IPS-18c (cell line): Measurements from ENCODE around the gene ANKRD60.

Source experiments
- H3K4me3 ChIP-seq: 2 replicates; pipeline ENCODE4 v1.7.0; 2013; ENCODE audit warnings: low read depth, mild to moderate bottlenecking, low read length, moderate library complexity; ENCODE audit not compliant: insufficient read depth
- H3K9me3 ChIP-seq: one replicate; pipeline ENCODE4 v1.6.1; 2013; ENCODE audit warnings: mild to moderate bottlenecking, low read length, moderate library complexity; ENCODE audit not compliant: control insufficient read depth, insufficient read depth

The ANKRD60 gene

DNA sequence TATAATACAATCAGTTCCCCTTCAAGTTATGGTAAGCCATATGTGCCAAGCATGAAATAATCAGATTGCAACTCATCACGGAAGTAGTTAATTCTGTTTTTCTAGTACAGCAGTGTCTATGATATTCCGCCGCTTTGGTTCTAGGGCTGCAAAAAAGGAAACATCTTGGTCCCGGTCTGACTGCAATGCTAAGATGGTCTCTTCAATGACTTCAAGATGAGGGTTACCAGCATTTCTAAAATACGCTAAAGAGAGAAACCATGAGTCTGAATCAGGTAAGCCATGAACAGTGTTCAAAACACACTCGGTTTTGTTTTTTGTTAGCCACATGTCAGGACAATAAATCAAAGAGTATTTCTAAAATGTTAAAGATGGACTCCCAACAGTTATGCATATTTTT, 3.2 kb upstream of the ANKRD60 start:
- Histone ChIP-seq H3K9me3 (peaks cover 3% of the 10 kb centered on the region), H3K4me3 (no peak overlapping the region)

GRCh38 chr20:58229198-58229798, 845 bp upstream of the ANKRD60 start:
- Histone ChIP-seq H3K4me3 (peak overlapping the region; percentile 58), H3K9me3 (peaks cover 3% of the 10 kb centered on the region)

DNA sequence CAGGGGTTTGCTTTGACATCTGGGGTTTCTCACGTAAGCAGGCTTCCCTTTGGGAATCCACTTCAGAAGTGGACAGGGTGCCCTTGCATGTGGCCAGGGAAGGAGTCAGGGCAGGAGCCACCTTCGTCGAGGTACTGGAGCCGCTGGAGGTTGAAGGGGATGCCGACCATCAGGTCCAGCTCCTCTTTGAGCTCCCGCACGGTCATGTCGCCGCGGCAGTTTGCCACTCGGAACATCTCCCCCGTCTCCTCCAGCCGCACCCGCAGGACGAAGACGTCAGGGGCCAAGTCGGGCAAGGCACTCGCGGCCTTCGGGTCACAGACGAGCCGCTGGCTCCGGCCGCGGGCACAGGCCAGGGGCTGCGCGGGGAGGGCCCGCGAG, 360 bp downstream of the ANKRD60 start:
- H3K9me3 ChIP-seq, result peaks cover 3% of the 10 kb centered on the region
- H3K4me3 ChIP-seq, result peak overlapping the region; percentile 49

DNA sequence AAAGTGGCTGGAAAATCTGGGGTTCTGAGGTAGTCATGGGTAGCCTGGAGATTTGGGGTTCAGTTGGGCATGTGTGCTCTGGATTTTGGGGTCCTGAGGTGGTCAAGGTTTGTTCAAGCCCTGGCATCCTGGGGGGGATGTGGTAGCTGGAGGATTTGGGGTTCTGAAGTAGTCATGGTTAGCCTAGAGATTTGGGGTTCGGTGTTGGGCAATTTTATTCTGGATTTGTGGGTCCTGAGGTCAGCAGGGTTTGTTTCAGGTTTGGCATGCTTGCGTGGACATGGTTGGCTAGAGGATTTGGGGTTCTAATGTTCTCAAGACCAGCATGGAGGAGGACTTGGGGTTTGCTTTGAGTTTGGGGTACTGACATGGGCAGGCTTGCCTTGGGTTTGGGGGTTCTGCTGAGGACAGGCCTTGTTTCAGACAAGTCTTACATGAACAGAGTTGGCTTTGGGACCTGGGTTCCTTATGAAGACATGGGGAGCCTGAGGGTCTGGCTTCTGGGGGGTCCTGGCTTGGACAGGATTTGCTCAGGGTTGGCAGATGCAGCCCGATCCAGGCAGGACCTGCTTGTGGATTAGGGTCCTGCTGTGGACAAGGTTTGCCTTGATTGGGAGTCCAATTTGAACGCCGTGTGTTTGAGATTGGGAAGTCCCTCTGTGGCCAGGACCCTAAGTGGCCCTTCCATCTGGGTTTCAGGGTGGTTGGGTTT, 906 bp downstream of the ANKRD60 start:
- peak overlapping the region; percentile 49 for H3K4me3 ChIP-seq
- H3K9me3 ChIP-seq, result peaks cover 3% of the 10 kb centered on the region

DNA sequence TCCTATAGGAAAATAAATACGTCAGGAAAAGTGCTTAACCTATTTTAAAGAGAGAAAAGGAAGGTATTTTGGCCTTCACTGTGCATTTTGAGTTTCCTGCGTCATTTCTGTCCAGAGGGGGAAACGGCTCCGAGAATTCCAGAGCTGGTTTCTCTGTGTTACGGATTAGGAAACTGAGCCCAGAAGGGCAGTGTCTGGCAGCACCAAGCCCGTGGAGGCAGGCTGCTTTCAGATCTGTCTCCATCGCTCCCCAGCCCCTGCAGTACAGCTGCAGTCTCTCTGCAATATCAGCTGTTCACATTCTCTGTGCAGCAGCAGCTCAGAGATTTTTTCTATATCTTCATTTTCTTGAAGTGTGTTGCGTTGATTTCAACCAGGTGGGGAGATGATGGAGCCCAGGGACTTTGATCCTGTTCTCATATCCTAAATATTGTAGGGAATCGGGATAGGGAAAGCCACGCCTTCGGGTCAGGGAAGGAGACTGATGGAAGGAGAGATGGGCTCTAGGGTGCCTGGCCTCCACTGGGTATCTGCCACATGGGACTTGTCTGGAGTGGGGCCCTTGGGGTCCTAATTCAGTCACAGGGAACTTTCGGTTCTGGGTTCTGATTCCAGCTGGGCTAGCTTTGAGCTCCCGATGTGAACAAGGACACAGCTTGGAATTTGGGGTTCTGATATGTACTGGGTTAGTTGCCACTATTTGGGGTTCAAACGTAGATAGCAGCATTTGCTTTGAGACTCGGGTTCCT, 2.8 kb downstream of the ANKRD60 start:
- H3K4me3 ChIP-seq, result no peak overlapping the region

GRCh38 chr20:58224974-58225373, 3.5 kb downstream of the ANKRD60 start:
- Histone ChIP-seq H3K9me3 (peaks cover 3% of the 10 kb centered on the region), H3K4me3 (no peak overlapping the region)

More for the DNA sequence above, 2.8 kb downstream of the ANKRD60 start:
- H3K9me3 ChIP-seq, result peaks cover 3% of the 10 kb centered on the region

- Histone ChIP-seq H3K9me3 (peaks cover 7% of the 10 kb centered on the region), H3K4me3 (no peak overlapping the region)
Measured at GRCh38 chr20:58224097-58224496, 4.4 kb downstream of the ANKRD60 start.

DNA sequence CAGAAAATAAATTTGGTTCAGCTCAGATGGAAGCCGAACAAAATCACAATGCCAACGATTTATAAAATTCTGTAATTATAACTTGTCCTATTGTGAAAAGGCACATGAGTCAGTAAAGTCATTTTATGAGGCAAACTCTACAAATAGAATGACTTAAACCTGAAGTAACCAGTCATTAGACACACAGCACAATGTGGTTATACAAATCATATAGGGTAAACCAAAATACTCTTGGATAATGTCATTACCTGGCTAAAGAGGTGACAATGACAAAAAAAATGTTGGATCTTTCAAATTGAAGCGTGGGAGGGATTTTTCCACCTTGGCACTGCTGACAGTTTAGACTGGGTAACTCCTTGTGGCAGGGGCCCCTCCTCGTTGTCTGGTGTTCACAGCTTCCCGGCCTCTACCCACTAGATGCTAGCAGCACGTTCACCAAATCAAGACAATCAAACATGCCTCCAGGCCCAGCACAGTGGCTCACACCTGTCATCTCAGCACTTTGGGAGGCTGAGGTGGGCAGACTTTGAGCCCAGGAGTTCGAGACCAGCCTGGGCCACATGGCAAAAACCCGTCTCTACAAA, 5.0 kb downstream of the ANKRD60 start:
- H3K9me3 ChIP-seq, result peaks cover 12% of the 10 kb centered on the region
- no peak overlapping the region for H3K4me3 ChIP-seq

DNA sequence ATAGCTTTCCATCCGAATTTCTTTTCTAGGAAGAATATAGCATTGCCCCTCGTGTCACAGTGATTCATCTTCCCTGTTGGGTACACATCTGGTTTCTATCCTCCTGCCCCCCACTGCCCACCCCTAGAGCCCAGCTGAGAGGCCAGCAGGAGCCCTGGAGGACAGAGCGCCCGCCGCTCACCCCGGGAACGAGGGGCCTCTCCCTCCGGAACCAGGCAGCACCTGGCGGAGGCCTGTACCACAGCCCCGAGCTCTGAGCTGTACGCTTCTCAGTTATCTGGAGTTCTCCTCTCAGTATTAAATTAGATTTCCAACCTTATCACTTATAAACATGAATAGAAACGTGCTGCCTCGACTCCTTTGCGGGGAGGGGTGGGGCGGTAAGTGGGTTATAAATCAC, 6.0 kb downstream of the ANKRD60 start:
- H3K4me3 ChIP-seq, result no peak overlapping the region
- peaks cover 10% of the 10 kb centered on the region for H3K9me3 ChIP-seq

DNA sequence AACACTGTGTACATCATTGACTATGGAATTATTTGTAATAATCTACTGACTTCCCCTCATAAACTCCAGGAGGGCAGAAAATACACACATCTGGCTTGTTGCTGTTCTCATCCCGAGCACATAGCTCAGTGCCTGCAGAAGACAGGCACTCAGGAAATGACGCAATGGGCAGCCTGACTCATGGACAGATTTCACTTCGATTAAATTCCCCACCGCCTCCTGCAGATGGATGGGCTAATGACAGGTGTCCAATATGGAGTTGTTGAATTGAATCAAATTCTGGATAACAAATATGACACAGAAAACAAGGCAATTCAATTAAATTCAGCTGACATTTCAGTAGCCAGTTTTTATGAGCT, 9.1 kb downstream of the ANKRD60 start:
- no peak overlapping the region for H3K4me3 ChIP-seq

GRCh38 chr20:58218665-58219341, 9.7 kb downstream of the ANKRD60 start:
- Histone ChIP-seq H3K4me3 (no peak overlapping the region), H3K9me3 (peaks cover 9% of the 10 kb centered on the region)

More for the DNA sequence above, 9.1 kb downstream of the ANKRD60 start:
- H3K9me3 ChIP-seq, result peaks cover 9% of the 10 kb centered on the region

- H3K9me3 ChIP-seq, result peaks cover 9% of the 10 kb centered on the region
- no peak overlapping the region for H3K4me3 ChIP-seq
Measured at GRCh38 chr20:58216334-58216733, 12.1 kb downstream of the ANKRD60 start.

GRCh38 chr20:58215116-58215515, 13.3 kb downstream of the ANKRD60 start:
- H3K4me3 ChIP-seq, result no peak overlapping the region

DNA sequence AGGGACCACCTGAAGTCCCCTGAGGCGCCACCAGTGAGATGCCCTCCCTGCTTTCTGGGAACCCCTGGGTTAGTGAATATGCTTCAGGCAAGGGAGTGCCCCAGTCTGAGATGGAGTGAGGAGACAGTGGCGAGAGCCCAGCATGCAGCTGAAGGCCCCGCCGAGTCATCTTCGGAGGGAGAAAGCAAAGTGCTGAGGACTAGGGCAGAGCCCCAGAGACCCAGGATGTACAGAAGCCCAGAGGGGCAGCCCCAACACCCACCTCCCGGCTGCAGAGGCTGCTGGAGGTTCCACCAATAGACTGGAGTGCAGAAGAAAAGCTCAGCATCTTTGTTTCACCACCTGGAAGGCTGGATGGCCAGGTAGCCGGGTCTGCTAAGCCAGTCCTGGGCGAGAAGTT, 14.1 kb downstream of the ANKRD60 start:
- Histone ChIP-seq H3K9me3 (peaks cover 7% of the 10 kb centered on the region), H3K4me3 (no peak overlapping the region)

More at GRCh38 chr20:58215116-58215515, 13.3 kb downstream of the ANKRD60 start:
- H3K9me3 ChIP-seq, result peaks cover 9% of the 10 kb centered on the region

- H3K9me3 ChIP-seq, result peaks cover 1% of the 10 kb centered on the region
Measured at GRCh38 chr20:58213716-58214115, 14.7 kb downstream of the ANKRD60 start.

DNA sequence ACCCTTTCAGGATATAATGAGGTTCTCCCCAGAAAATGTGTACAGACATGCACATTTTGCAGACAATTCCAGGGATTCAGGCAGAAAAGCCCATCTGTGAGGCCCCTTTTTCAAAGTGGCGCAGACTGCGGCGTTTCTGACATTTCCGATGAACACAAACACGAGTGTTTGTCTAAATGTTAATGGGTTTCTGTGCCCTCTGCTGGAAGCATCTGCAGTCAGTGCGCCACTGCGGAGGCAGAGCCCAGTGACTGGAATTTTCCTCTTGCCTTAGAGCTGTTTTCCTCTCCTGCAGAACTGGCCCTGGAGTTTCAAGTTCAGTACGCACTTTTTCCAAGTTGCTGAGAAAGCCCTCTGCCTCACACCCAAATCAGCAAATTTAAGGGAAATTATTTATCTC, 15.3 kb downstream of the ANKRD60 start:
- Histone ChIP-seq H3K9me3 (no peaks in the 10 kb centered on the region), H3K4me3 (no peak overlapping the region)

More at GRCh38 chr20:58213716-58214115, 14.7 kb downstream of the ANKRD60 start:
- no peak overlapping the region for H3K4me3 ChIP-seq

GRCh38 chr20:58212636-58213035, 15.8 kb downstream of the ANKRD60 start:
- H3K4me3 ChIP-seq, result no peak overlapping the region
- no peaks in the 10 kb centered on the region for H3K9me3 ChIP-seq
